HG03342 (cell line): ENCODE measurements around the gene RPS19BP1.

ENCODE experiments used
- ATAC-seq: cut with Tn5 transposase; IDR thresholded peaks from one replicate; pipeline ENCODE4 v1.9.1; 2021; ENCODE audit warnings: mild to moderate bottlenecking, moderate library complexity; ENCODE audit not compliant: unreplicated experiment

RPS19BP1 gene

DNA sequence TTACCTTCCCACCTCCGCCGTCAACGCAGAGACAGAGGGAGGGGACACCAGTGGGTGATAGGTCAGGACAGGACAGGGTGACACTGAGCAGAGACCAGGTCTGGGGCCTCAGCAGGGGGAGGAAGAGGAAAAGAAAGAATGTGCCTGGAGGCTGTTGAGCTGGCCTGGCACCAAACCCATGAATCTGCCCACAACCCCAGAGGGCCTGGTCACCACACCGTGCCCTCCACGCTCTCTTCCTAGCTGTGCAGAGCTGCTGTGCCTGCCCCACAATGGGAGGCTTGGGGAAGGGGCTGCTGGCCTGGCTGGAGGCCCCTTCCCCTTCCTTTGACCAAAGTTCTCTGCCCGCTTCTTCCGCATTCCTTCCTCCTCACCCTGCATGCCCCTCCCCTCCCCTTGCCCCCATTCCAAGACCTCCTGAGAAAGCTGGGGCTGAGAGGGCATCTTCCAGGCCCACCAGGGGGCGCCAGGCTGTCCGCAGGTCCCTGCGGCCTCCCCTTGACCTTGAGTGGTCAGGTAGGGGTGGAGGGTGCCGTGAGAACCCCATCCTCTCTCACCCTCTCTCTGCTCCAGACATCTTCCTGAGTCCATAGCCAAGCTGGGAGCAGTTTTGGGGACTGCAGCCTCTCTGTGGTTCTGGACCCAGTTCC is 27.0 kb upstream of the RPS19BP1 start:
- ATAC-seq: no peak

- no peak for ATAC-seq
Measured at GRCh38 chr22:39558950-39559349, 26.4 kb upstream of the RPS19BP1 start.

DNA sequence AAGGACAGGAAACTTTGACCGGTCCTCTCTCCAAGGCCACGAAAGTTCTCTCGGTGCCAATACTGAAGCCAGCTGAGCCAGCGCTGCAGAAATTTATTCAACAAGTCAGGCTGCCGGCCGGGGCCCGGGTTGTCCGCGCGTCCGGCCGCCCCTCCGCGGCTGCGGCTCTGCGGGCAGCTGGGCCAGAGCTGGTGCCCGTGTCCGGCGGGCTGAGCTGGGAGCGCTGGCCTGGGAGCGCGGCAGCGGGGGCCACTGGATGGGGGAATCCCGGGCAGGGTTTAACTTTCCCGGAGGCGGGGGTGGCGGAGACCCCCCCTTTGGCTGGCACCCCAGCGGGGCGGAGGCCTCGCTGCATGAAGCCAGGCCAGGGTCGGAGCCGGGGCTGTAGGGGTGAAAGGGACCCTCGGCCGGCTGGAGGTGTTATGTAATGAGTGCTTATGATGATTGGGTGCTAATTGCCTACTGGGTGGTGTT is 25.7 kb upstream of the RPS19BP1 start:
- no peak for ATAC-seq

DNA sequence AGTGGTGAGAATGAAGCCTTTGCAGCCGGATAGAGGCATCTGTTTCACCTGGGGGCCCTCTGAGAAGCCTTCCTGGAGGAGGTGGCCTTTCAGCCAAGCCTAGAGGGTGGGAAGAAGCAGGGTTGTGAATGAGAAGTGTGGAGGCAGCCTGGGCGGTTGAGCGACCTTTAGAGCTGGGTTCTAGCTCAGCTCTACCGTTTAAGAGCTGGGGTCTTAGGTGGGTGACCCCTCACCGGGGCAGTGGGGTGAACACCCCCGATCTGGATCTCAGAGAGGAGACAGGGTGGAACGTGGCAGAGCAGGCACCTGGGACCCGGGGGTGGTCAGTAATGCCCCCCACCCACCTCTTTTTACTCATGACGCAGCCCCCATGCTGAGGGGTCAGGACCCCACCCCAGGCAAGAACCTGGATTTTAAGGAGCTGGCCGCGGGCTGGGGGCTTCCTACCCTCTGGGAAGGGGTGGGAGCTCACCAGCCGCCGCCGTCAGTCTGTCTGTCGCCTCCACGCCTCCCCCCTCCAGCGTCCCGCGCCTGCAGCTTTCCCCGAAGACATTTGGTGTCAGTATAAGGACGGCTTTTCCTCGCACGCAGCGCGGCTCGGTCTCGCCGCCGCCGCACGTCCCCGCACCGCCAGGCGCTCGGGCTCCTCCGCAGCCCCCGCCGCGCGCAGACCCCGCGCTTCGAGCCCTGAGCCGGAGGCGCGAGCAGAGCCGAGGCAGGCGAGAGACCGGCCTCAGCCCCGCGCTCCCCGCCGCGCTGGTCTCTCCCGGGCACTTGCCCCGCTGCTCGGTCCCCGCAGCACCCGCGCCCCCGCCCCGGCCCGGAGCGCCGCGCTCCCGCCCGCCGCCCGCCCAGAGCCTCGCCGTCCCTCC is 24.7 kb upstream of the RPS19BP1 start:
- ATAC-seq: no peak

- no peak for ATAC-seq
Measured at GRCh38 chr22:39554151-39554550, 21.6 kb upstream of the RPS19BP1 start.

DNA sequence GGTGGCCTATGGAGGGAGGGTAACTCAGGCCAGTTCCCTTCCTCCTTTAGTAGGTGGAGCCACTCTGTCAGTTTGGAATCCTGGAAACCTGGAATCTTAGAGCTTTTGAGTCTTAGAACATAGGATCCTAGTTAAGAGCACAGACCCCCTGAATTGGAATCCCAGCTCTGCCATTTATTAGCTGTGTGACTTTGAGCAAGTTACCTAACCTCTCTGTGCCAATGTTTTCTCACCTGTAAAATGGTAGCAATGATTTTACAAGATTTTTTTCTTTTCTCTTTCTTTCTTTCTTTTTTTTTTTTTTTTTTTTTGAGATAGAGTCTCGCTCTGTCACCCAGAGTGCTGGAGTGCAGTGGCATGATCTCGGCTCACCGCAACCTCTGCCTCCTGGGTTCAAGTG is 20.9 kb upstream of the RPS19BP1 start:
- ATAC-seq: no peak

DNA sequence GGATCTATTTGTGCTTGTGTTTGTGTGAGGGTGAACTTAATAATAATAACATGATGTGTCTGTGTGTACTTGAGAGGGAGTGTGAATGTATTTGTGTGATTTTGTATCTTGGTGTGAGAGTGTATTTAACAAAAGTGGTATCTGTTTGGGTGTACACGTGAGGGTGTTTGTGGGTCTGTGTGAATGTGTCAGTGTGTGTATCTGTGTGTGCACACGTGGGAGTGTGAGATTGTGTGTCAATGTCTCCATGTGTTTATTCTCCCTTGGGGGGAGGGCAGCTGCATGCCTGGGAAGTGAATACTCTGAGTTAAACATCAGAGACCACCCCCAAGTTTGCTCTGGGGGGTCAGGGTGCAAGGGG is 15.0 kb upstream of the RPS19BP1 start:
- no peak for ATAC-seq

DNA sequence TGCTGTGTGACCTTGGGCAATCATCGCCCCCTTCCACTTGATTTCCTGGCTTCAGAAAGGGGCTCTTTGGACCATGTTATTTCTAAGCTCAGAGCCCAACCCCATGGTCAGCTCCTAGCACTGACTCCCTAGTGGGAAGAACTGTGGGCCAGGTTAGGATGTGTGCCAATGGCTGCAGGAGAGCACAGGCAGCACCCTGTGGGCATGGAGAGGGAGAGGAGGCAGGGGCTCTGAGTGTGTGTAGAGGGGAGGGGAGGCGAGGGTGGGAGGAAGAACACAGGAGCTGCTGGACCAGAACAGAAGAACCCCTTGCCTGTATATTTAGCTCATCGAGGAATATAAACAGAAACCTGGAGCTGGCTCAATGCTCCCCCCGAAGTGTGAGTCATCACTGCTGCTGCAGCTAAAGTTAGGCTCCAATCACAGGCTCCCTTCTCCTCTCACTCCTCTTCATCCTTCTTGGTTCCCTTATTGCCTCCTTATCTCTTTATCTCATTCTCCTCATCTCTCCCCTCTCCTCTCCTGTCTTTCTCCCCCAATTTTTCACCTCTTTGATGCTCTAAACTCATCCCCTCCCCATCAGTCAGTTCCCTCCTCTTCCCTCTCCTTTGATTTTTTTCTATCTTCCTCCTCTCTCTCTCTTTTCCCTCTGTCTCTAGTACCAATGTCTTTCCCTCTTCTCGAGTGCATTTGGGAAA is 14.5 kb upstream of the RPS19BP1 start:
- no peak for ATAC-seq

- no peak for ATAC-seq
Measured at GRCh38 chr22:39545386-39546365, 13.1 kb upstream of the RPS19BP1 start.

DNA sequence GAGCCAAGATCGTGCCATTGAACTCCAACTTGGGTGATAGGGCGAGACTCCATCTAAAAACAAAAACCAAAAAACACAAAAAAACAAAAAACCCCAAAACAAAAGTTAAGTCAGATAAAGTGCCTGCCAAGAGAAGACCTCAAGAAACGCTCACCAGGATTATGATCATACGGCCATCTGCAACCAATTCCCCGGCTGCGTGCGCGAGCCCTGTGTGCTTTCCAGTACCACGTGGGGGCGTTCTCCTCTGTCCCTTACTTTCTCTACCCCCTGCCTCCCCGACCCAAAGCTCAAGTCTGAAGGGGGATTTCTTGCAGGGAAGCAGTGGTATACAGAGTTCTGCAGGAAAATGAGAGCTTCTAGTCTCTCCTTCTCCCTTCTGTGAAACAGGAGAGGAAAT is 10.5 kb upstream of the RPS19BP1 start:
- no peak for ATAC-seq

DNA sequence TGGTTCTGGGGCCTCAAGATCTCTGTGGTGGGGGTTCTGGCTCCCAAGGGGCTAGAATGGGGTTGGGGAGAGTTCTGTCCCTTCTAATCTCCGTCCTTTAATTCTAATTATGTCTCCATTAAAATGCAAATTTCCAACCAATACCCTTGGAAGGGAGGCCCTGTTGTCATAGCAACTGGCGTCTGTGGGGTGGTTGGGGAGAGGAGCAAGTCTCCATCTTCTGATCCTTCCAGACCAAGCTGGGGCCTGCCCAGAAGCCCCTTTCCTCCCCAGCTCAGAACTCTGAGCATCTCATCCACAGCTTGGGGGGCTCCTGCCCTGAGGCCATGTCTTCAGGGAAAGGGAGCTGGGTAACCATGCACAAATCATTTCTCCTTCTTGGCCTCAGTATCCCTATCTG is 5.4 kb upstream of the RPS19BP1 start:
- no peak for ATAC-seq

- no peak for ATAC-seq
Measured at GRCh38 chr22:39536711-39537110, 4.2 kb upstream of the RPS19BP1 start.

DNA sequence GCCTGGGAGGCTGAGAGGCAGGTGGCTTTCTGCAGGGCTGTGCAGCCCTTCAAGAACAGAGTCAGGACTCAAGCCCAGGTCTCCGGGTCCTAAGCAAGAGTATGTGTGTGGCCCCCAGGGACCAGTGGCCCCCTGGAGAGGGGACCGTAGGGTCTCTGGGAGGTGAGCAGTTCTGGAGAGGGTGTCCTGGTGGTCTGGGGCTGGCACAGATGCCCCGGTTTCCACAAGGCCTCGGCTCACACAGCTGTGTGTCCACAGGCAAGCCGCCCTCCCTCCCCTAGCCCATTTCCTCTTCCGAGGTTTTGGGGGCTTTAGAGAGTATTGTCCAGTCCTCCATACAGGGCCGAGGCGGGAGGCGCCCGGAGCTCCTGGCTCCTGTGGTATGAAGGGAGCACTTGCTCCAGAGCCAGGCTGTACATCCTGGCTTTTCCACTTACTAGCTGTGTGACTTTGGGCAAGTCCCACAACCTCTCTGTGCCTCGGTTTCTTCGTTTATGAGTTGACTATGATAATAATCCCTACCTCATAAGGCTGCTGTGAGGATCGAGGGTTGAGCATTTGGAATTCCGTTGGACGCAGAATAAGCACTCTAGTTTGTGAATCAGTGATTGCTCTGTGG is 3.4 kb upstream of the RPS19BP1 start:
- no peak for ATAC-seq

GRCh38 chr22:39535357-39535725 is 2.8 kb upstream of the RPS19BP1 start:
- ATAC-seq: no peak

- ATAC-seq: no peak
Measured at GRCh38 chr22:39534591-39535356, 2.2 kb upstream of the RPS19BP1 start.

- ATAC-seq: no peak
Measured at GRCh38 chr22:39534092-39534506, 1.6 kb upstream of the RPS19BP1 start.

DNA sequence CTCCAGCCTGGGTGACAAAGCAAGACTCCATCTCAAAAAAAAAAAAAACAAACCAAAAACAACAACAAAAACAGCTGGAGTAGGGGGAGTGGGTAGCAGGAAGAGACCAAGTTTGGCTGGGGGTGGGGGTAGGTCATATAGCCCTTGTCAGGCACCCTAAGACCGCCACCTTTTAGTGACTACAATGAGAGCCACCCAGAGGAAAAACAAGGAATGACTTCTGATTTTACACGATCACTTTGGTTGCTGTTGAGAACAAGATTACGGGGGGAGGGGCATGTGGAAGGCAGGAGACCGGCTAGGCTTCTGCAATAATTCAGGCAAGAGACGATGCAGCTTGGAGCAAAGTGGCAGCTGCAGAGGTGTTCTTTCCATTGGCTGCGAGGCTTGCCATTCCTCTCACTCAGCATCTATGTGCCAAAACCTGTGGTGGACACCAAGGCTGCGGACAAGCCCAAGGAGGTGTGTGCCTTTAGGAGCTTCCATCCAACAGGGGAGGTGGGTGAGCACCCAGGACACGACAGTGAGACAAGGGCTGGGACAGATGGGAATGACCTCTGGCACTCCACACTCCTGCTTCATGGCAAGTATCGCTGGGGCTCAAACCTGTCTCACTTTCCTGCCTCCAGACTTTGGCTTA is 1.7 kb downstream of the RPS19BP1 start:
- ATAC-seq: no peak

GRCh38 chr22:39530116-39530515 is 2.4 kb downstream of the RPS19BP1 start:
- ATAC-seq: no peak

GRCh38 chr22:39529487-39529851 is 3.1 kb downstream of the RPS19BP1 start:
- ATAC-seq: no peak
